ENCODE measurements around the gene CWF19L1. TPM values are rescaled to one million over a fixed set of nuclear protein-coding genes. Genes with fewer than 3 reads are reported as not detected.
A peak's percentile ranks its signal among the peaks of the same experiment; 100 is the strongest.

Gene CWF19L1
- total and polyA plus RNA-seq, 2 of the 13 experiments (the other 11 are each of a cell fraction or from before 2014, with no cell fraction given): 13.6 to 42.1 TPM

GRCh38 chr10:100267239-100268104 lies at the start of gene CWF19L1 (continued):
- TF ChIP-seq ZNF264 (CRISPR knock-in tag; IDR thresholded peaks at IDR 0.05): no peak
- TF ChIP-seq SKI (IDR thresholded peaks at IDR 0.05; ENCODE audit: partially characterized antibody): no peak
- no peak for TF ChIP-seq ATAD3A (CRISPR knock-in tag; IDR thresholded peaks at IDR 0.05)
- no peak for TF ChIP-seq ZNF101 (CRISPR knock-in tag; IDR thresholded peaks at IDR 0.05; ENCODE audit: borderline replicate concordance, low read depth)
- no peak for TF ChIP-seq CHD2 (IDR thresholded peaks at IDR 0.05; ENCODE audit: low read depth, low read length)
- TF ChIP-seq, protein P1, sequence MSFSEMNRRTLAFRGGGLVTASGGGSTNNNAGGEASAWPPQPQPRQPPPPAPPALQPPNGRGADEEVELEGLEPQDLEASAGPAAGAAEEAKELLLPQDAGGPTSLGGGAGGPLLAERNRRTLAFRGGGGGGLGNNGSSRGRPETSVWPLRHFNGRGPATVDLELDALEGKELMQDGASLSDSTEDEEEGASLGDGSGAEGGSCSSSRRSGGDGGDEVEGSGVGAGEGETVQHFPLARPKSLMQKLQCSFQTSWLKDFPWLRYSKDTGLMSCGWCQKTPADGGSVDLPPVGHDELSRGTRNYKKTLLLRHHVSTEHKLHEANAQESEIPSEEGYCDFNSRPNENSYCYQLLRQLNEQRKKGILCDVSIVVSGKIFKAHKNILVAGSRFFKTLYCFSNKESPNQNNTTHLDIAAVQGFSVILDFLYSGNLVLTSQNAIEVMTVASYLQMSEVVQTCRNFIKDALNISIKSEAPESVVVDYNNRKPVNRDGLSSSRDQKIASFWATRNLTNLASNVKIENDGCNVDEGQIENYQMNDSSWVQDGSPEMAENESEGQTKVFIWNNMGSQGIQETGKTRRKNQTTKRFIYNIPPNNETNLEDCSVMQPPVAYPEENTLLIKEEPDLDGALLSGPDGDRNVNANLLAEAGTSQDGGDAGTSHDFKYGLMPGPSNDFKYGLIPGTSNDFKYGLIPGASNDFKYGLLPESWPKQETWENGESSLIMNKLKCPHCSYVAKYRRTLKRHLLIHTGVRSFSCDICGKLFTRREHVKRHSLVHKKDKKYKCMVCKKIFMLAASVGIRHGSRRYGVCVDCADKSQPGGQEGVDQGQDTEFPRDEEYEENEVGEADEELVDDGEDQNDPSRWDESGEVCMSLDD (CRISPR knock-in tag; IDR thresholded peaks at IDR 0.05; ENCODE audit: borderline replicate concordance): no peak
- no peak for TF ChIP-seq ZNF552 (CRISPR knock-in tag; IDR thresholded peaks at IDR 0.05; ENCODE audit: borderline replicate concordance)
- TF ChIP-seq ZNF30 (CRISPR knock-in tag; IDR thresholded peaks at IDR 0.05): no peak
- TF ChIP-seq ZNF768 (CRISPR knock-in tag; IDR thresholded peaks at IDR 0.05): 0 out of 2 replicates have a peak, but pooled peaks have one; percentile 18
- peak; percentile 53; the same call in 1 of the 2 replicates for TF ChIP-seq ZNF431 (CRISPR knock-in tag; IDR thresholded peaks at IDR 0.05; ENCODE audit: borderline replicate concordance, low read depth)
- no peak for TF ChIP-seq ZNF570 (CRISPR knock-in tag; IDR thresholded peaks at IDR 0.05; ENCODE audit: borderline replicate concordance)
- TF ChIP-seq ZMAT5 (CRISPR knock-in tag; IDR thresholded peaks at IDR 0.05; ENCODE audit: borderline replicate concordance, low read depth): no peak
- 0 out of 2 replicates have a peak, but pooled peaks have one; percentile 59 for TF ChIP-seq ZNF639 (CRISPR knock-in tag; conservative IDR thresholded peaks at IDR 0.05)
- no peak for TF ChIP-seq REXO4 (CRISPR knock-in tag; IDR thresholded peaks at IDR 0.05; ENCODE audit: borderline replicate concordance)
- TF ChIP-seq JARID2 (CRISPR knock-in tag; IDR thresholded peaks at IDR 0.05; ENCODE audit: insufficient replicate concordance): no peak
- TF ChIP-seq, protein P2, sequence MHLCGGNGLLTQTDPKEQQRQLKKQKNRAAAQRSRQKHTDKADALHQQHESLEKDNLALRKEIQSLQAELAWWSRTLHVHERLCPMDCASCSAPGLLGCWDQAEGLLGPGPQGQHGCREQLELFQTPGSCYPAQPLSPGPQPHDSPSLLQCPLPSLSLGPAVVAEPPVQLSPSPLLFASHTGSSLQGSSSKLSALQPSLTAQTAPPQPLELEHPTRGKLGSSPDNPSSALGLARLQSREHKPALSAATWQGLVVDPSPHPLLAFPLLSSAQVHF (CRISPR knock-in tag; IDR thresholded peaks at IDR 0.05): no peak
- no peak for TF ChIP-seq ZNF550 (CRISPR knock-in tag; IDR thresholded peaks at IDR 0.05; ENCODE audit: borderline replicate concordance)
- TF ChIP-seq MXD4 (CRISPR knock-in tag; IDR thresholded peaks at IDR 0.05): no peak; the same call in 1 of the 2 replicates
- peak; percentile 93 for TF ChIP-seq CREB1 (IDR thresholded peaks at IDR 0.05)
- TF ChIP-seq CREB1 (CRISPR knock-in tag; IDR thresholded peaks at IDR 0.05): peak; percentile 100
- TF ChIP-seq TOPORS (CRISPR knock-in tag; IDR thresholded peaks at IDR 0.05): no peak
- no peak for TF ChIP-seq BCLAF1 (IDR thresholded peaks at IDR 0.05)

Measured in HepG2 (cell line).